Gastrocnemius medialis (tissue), 4 donors: ENCODE results near the gene DOC2A.

Experiments used
- POLR2A ChIP-seq, 2 donors: fragments of 450-650 bp; IDR thresholded peaks; one replicate each; pipeline ENCODE4 v1.6.1; 2017; ENCODE audit warnings: antibody characterized with exemption in 2 of 2, mild to moderate bottlenecking in 2 of 2, moderate library complexity in 2 of 2
- TF ChIP-seq, protein P1 (sequence below), 5 experiments: fragments of 450-650 bp in 3 of 5; fragments of 200-600 bp in 2 of 5; sonication (generic) in 2 of 5; IDR thresholded peaks in 4 of 5; conservative IDR thresholded peaks in 1 of 5; 1 replicate in 4 of 5; 2 replicates in 1 of 5; pipeline ENCODE4 v1.5.1; 2016 to 2019; ENCODE audit warnings: antibody characterized with exemption in 5 of 5, mild to moderate bottlenecking in 3 of 5, moderate library complexity in 3 of 5

DNA sequence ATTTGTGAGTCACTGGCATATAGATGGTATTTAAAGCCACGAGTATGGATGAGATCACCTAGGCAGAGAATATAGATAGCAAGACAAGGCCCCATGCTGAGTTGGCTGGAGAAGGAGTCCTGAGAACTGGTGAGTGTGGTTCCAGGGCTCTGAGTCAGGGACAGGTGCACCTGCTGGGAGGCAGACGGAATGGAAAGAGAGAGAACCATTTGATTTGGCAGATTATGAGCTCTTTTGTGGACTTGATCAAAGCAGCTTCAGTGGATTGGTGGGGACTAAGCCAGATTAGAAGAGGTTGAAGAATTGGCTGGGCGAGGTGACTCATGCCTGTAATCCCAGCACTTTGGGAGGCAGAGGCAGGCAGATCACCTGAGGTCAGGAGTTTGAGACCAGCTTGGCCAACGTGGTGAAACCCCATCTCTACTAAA is 7.9 kb upstream of the DOC2A start:
- TF ChIP-seq, protein P1, sequence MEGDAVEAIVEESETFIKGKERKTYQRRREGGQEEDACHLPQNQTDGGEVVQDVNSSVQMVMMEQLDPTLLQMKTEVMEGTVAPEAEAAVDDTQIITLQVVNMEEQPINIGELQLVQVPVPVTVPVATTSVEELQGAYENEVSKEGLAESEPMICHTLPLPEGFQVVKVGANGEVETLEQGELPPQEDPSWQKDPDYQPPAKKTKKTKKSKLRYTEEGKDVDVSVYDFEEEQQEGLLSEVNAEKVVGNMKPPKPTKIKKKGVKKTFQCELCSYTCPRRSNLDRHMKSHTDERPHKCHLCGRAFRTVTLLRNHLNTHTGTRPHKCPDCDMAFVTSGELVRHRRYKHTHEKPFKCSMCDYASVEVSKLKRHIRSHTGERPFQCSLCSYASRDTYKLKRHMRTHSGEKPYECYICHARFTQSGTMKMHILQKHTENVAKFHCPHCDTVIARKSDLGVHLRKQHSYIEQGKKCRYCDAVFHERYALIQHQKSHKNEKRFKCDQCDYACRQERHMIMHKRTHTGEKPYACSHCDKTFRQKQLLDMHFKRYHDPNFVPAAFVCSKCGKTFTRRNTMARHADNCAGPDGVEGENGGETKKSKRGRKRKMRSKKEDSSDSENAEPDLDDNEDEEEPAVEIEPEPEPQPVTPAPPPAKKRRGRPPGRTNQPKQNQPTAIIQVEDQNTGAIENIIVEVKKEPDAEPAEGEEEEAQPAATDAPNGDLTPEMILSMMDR (IDR thresholded peaks at IDR 0.05 in 4 of 5, conservative IDR thresholded peaks at IDR 0.05 in 1 of 5): no peak
- TF ChIP-seq POLR2A (IDR thresholded peaks at IDR 0.05): no peak
